CD4-positive, alpha-beta T cell treated with Interleukin-4 for 1 hour (primary cell): Measurements from ENCODE around the gene PNMA6E.

Experiments used
- DNase-seq, 2 donors: peaks; one replicate each; pipeline ENCODE4 v3.0.0-alpha.2; 2020 to 2022

The PNMA6E gene

DNA sequence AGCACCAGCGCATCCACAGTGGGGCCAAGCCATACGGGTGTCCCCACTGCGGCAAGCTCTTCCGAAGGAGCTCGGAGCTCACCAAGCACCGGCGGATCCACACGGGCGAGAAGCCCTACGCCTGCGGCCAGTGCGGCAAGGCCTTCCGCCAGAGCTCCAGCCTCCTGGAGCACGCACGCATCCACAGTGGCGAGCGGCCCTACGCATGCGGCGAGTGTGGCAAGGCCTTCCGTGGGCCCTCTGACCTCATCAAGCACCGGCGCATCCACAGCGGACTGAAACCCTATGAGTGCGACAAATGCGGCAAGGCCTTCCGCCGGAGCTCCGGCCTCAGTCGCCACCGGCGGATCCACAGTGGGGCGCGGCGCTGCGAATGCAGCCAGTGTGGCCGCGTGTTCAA is 53.6 kb downstream of the PNMA6E start:
- DNase-seq = no peak
